Loucy (cell line): ENCODE results near the gene ASTN2.

Source experiments
- H2AFZ ChIP-seq: fragments of 200-600 bp; sonication (generic); 2 replicates; pipeline ENCODE4 v1.6.0; 2016; ENCODE audit warnings: antibody characterized with exemption, mild to moderate bottlenecking, low read length, moderate library complexity
- H3F3A ChIP-seq: fragments of 200-600 bp; 2 replicates; pipeline ENCODE4 v1.6.0; 2016; ENCODE audit warnings: antibody characterized with exemption, low read depth, mild to moderate bottlenecking
- H3K27me3 ChIP-seq: fragments of 200-600 bp; sonication (generic); 2 replicates; pipeline ENCODE4 v1.6.1; 2014; ENCODE audit warnings: low read length, mild to moderate bottlenecking; ENCODE audit not compliant: insufficient read depth, poor library complexity, severe bottlenecking
- H3K36me3 ChIP-seq: fragments of 200-600 bp; sonication (generic); 2 replicates; pipeline ENCODE4 v1.6.1; 2016; ENCODE audit warnings: low read length; ENCODE audit not compliant: insufficient read depth
- H3K4me1 ChIP-seq: fragments of 200-600 bp; sonication (generic); 2 replicates; pipeline ENCODE4 v1.5.1; 2014; ENCODE audit warnings: low read length, mild to moderate bottlenecking; ENCODE audit not compliant: insufficient read depth, poor library complexity, severe bottlenecking
- H3K4me2 ChIP-seq: fragments of 200-600 bp; sonication (generic); 2 replicates; pipeline ENCODE4 v1.6.0; 2014; ENCODE audit warnings: antibody characterized with exemption, low read length, low read depth, mild to moderate bottlenecking; ENCODE audit not compliant: poor library complexity, severe bottlenecking
- H3K4me3 ChIP-seq: fragments of 200-600 bp; sonication (generic); 2 replicates; pipeline ENCODE4 v1.5.1; 2014; ENCODE audit warnings: low read length, mild to moderate bottlenecking, mixed read lengths; ENCODE audit not compliant: poor library complexity, severe bottlenecking
- H3K79me2 ChIP-seq: fragments of 200-600 bp; sonication (generic); 2 replicates; pipeline ENCODE4 v1.6.1; 2014; ENCODE audit warnings: low read length; ENCODE audit not compliant: insufficient read depth
- H3K9ac ChIP-seq: fragments of 200-600 bp; sonication (generic); 2 replicates; pipeline ENCODE4 v1.6.0; 2014; ENCODE audit warnings: mild to moderate bottlenecking, low read depth, low read length, moderate library complexity; ENCODE audit not compliant: poor library complexity, severe bottlenecking
- H3K9me2 ChIP-seq: fragments of 200-600 bp; sonication (generic); replicated peaks from 2 replicates; pipeline ENCODE4 v1.6.1; 2016; ENCODE audit warnings: low read depth, low read length, mixed read lengths
- H3K9me3 ChIP-seq: fragments of 200-600 bp; sonication (generic); 2 replicates; pipeline ENCODE4 v1.6.1; 2014; ENCODE audit warnings: mild to moderate bottlenecking, antibody characterized with exemption, low read length, low read depth; ENCODE audit not compliant: insufficient read depth
- H4K20me1 ChIP-seq: fragments of 200-600 bp; sonication (generic); 2 replicates; pipeline ENCODE4 v1.6.0; 2014; ENCODE audit warnings: antibody characterized with exemption, low read length, mild to moderate bottlenecking; ENCODE audit not compliant: insufficient read depth, poor library complexity, severe bottlenecking
- EZH2phosphoT487 ChIP-seq: fragments of 200-600 bp; IDR thresholded peaks from 2 replicates; pipeline ENCODE4 v1.6.1; 2018; ENCODE audit warnings: antibody characterized with exemption, mild to moderate bottlenecking, moderate library complexity, borderline replicate concordance
- TF ChIP-seq, protein P1 (sequence below): fragments of 200-600 bp; sonication (generic); conservative IDR thresholded peaks from 2 replicates; pipeline ENCODE4 v1.5.1; 2014; ENCODE audit warnings: mild to moderate bottlenecking, antibody characterized with exemption, low read length

Gene ASTN2

DNA sequence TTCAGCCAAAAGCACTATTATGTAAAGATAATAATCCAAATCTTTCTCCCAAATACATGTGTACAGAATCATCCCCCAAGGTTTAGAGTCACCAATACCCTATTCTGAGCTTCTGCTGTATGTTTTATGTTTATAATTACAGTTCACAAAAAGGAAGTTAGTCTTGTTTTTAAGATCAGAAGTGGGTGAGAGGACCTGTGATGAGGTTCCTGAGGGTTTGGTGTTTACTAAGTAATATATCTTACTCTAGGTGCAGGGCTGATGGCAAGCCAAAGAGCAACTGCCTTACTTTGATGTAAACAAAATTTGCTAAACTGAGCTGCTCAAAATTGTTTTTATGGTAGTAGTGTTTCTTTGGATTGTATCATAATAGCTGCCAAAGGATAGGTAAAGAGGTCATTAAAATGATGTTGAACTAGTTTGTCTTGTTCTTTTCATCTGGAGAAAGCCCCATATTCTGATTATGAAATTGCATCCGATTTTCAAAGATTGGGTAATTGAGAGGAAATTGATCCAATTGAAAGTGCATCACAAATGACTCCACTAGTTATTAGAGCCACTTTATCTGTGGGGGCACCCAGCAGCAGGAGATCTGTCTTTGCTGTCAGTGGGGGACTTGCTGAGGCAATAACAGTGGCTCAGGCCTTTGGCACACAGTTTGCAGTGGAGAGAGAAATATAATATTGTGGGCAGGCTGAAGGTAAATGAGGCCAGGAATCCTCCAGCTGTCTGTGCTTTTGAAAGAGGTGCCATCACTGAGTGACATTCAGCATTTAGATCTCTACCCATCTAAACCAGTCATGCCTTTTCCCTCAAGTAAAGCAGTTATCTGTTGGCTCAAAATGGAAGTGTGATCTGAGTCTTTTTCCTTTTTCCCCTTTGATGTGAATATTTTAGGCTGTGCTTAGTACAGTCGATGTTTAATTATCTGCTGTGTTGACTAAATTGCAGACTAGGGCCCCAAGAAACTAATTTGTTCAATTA, 713.7 kb downstream of the ASTN2 start:
- no peaks in the 10 kb centered on the region for H3F3A ChIP-seq
- no peaks in the 10 kb centered on the region for H4K20me1 ChIP-seq
- no peak for TF ChIP-seq EZH2phosphoT487
- TF ChIP-seq, protein P1, sequence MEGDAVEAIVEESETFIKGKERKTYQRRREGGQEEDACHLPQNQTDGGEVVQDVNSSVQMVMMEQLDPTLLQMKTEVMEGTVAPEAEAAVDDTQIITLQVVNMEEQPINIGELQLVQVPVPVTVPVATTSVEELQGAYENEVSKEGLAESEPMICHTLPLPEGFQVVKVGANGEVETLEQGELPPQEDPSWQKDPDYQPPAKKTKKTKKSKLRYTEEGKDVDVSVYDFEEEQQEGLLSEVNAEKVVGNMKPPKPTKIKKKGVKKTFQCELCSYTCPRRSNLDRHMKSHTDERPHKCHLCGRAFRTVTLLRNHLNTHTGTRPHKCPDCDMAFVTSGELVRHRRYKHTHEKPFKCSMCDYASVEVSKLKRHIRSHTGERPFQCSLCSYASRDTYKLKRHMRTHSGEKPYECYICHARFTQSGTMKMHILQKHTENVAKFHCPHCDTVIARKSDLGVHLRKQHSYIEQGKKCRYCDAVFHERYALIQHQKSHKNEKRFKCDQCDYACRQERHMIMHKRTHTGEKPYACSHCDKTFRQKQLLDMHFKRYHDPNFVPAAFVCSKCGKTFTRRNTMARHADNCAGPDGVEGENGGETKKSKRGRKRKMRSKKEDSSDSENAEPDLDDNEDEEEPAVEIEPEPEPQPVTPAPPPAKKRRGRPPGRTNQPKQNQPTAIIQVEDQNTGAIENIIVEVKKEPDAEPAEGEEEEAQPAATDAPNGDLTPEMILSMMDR = no peak
- H3K9me2 ChIP-seq = no peaks in the 10 kb centered on the region
- no peaks in the 10 kb centered on the region for H3K9me3 ChIP-seq
- H3K4me3 ChIP-seq = no peak overlapping the region
- H3K4me1 ChIP-seq = no peaks in the 10 kb centered on the region
- no peaks in the 10 kb centered on the region for H3K79me2 ChIP-seq
- H3K36me3 ChIP-seq = peaks cover 31% of the 10 kb centered on the region; the same call in 1 of the 2 replicates
- no peak overlapping the region for H2AFZ ChIP-seq
- H3K4me2 ChIP-seq = no peak overlapping the region
- no peaks in the 10 kb centered on the region for H3K27me3 ChIP-seq
- H3K9ac ChIP-seq = no peak overlapping the region

DNA sequence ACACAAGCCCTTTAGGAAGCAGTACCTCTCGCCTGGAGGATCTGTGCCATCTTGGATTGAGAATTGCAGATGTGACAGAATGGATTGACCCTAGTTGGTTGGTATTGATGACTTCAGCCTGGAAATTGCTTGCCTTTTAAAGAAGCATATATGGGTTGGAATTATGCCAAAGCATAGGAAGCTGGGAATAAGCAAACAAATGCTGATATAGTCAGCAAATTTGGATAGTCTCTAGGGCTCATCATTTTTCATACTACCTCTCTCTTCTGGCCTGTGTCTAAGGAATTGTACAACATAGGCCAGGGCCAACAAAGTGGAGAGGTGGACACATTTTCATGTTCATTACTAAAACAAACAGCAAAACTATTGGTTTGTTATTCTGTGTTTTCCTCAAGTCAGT, 714.6 kb downstream of the ASTN2 start:
- H3K4me3 ChIP-seq = no peak overlapping the region
- no peak overlapping the region for H3K9ac ChIP-seq
- no peaks in the 10 kb centered on the region for H3K9me3 ChIP-seq
- H3K27me3 ChIP-seq = no peaks in the 10 kb centered on the region
- H3K4me2 ChIP-seq = no peak overlapping the region
- no peaks in the 10 kb centered on the region for H3K79me2 ChIP-seq
- no peak for TF ChIP-seq EZH2phosphoT487
- TF ChIP-seq, protein P1 = no peak
- peaks cover 4% of the 10 kb centered on the region for H3K4me1 ChIP-seq
- H3K9me2 ChIP-seq = no peaks in the 10 kb centered on the region
- no peaks in the 10 kb centered on the region for H4K20me1 ChIP-seq
- no peak overlapping the region for H2AFZ ChIP-seq
- peaks cover 31% of the 10 kb centered on the region; the same call in 1 of the 2 replicates for H3K36me3 ChIP-seq
- H3F3A ChIP-seq = no peaks in the 10 kb centered on the region

DNA sequence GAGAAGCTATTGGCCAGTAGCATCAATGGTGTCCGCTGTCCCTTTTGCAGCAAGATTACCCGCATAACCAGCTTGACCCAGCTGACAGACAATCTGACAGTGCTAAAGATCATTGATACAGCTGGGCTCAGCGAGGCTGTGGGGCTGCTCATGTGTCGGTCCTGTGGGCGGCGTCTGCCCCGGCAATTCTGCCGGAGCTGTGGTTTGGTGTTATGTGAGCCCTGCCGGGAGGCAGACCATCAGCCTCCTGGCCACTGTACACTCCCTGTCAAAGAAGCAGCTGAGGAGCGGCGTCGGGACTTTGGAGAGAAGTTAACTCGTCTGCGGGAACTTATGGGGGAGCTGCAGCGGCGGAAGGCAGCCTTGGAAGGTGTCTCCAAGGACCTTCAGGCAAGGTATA, 717.0 kb downstream of the ASTN2 start:
- Histone ChIP-seq H3K9ac (no peak overlapping the region), H3K4me1 (peaks cover 9% of the 10 kb centered on the region), H3K27me3 (no peaks in the 10 kb centered on the region), H3K9me2 (no peaks in the 10 kb centered on the region), H3K36me3 (peaks cover 31% of the 10 kb centered on the region; the same call in 1 of the 2 replicates), H3K4me3 (no peak overlapping the region), H3K9me3 (no peaks in the 10 kb centered on the region), H3F3A (no peaks in the 10 kb centered on the region), H3K79me2 (peaks cover 5% of the 10 kb centered on the region; the same call in 1 of the 2 replicates), H4K20me1 (peaks cover 4% of the 10 kb centered on the region), H2AFZ (no peak overlapping the region), H3K4me2 (no peak overlapping the region)
- TF ChIP-seq, protein P1 = no peak
- no peak for TF ChIP-seq EZH2phosphoT487
